HG03354 (cell line): ENCODE data around the gene GFRA1.

Source experiments
- ATAC-seq: cut with Tn5 transposase; IDR thresholded peaks from one replicate; pipeline ENCODE4 v1.9.1; 2021; ENCODE audit warnings: mild to moderate bottlenecking; ENCODE audit not compliant: unreplicated experiment, poor library complexity, severe bottlenecking

The GFRA1 gene

GRCh38 chr10:116015583-116016333 lies 257.2 kb downstream of the GFRA1 start:
- no peak for ATAC-seq

GRCh38 chr10:116014871-116015582 lies 258.0 kb downstream of the GFRA1 start:
- ATAC-seq = no peak

GRCh38 chr10:116014326-116014725 lies 258.7 kb downstream of the GFRA1 start:
- no peak for ATAC-seq

- no peak for ATAC-seq
These were observed 261.1 kb downstream of the GFRA1 start for GRCh38 chr10:116011929-116012328.

GRCh38 chr10:116007256-116007891 lies 265.6 kb downstream of the GFRA1 start:
- ATAC-seq = no peak
